ENCODE results near the gene ARHGAP6.

- TF ChIP-seq POLR2A (IDR thresholded peaks at IDR 0.05; ENCODE audit: low read length) (no peak), KDM5A (IDR thresholded peaks at IDR 0.05) (no peak), FOXS1 (CRISPR knock-in tag; IDR thresholded peaks at IDR 0.05) (no peak), ZFP36 (IDR thresholded peaks at IDR 0.05; ENCODE audit: borderline replicate concordance, partially characterized antibody) (no peak), HMGXB4 (CRISPR knock-in tag; IDR thresholded peaks at IDR 0.05; ENCODE audit: borderline replicate concordance) (no peak), MYC (IDR thresholded peaks at IDR 0.05; ENCODE audit: borderline replicate concordance, low read length) (no peak), SMC3 (IDR thresholded peaks at IDR 0.05) (no peak)
- TF ChIP-seq, protein P1, sequence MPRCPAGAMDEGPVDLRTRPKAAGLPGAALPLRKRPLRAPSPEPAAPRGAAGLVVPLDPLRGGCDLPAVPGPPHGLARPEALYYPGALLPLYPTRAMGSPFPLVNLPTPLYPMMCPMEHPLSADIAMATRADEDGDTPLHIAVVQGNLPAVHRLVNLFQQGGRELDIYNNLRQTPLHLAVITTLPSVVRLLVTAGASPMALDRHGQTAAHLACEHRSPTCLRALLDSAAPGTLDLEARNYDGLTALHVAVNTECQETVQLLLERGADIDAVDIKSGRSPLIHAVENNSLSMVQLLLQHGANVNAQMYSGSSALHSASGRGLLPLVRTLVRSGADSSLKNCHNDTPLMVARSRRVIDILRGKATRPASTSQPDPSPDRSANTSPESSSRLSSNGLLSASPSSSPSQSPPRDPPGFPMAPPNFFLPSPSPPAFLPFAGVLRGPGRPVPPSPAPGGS (IDR thresholded peaks at IDR 0.05) = no peak
- TF ChIP-seq, protein P2, sequence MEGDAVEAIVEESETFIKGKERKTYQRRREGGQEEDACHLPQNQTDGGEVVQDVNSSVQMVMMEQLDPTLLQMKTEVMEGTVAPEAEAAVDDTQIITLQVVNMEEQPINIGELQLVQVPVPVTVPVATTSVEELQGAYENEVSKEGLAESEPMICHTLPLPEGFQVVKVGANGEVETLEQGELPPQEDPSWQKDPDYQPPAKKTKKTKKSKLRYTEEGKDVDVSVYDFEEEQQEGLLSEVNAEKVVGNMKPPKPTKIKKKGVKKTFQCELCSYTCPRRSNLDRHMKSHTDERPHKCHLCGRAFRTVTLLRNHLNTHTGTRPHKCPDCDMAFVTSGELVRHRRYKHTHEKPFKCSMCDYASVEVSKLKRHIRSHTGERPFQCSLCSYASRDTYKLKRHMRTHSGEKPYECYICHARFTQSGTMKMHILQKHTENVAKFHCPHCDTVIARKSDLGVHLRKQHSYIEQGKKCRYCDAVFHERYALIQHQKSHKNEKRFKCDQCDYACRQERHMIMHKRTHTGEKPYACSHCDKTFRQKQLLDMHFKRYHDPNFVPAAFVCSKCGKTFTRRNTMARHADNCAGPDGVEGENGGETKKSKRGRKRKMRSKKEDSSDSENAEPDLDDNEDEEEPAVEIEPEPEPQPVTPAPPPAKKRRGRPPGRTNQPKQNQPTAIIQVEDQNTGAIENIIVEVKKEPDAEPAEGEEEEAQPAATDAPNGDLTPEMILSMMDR (IDR thresholded peaks at IDR 0.05) = no peak
Measured at GRCh38 chrX:11655282-11656015, 10.3 kb downstream of the ARHGAP6 start.

Measured in A549 (cell line).